GM12878 (cell line): ENCODE data around the gene FMNL2. TPM values are rescaled to one million over a fixed set of nuclear protein-coding genes. Genes with fewer than 3 reads are reported as not detected.

Experiments used
- ATAC-seq: fragments of 200-7000 bp; cut with Tn5 transposase; 3 replicates; pipeline ENCODE4 v1.9.1; 2020; ENCODE audit warnings: mild to moderate bottlenecking, moderate library complexity
- BruUV-seq: library from RNA; stranded (reverse); fragments of 400-500 nt; replicated peaks from 2 replicates; lab custom pipeline; 2021; lab: Mats Ljungman, UMichigan
- CTCF ChIA-PET: fragments of 300-600 bp; sonication (Branson Sonifier 250); formaldehyde crosslinking; extraction: SDS; loops from one replicate; lab custom pipeline; 2021; ENCODE audit warnings: inconsistent platforms; lab: Yijun Ruan, JAX
- POLR2A ChIA-PET: fragments of 350-600 bp; formaldehyde crosslinking; extraction: SDS; loops from one replicate; lab custom pipeline; 2021; ENCODE audit warnings: inconsistent platforms; lab: Charles Lee
- RAD21 ChIA-PET: fragments of 300-600 bp; sonication (Branson Sonifier 250); formaldehyde crosslinking; loops from one replicate; lab custom pipeline; 2023; ENCODE audit warnings: antibody characterized with exemption; ENCODE audit not compliant: unreplicated experiment; lab: Charles Lee
- SMC1A ChIA-PET: fragments of 300-600 bp; sonication (Branson Sonifier 250); formaldehyde crosslinking; loops from one replicate; lab custom pipeline; 2023; ENCODE audit not compliant: unreplicated experiment, uncharacterized antibody; lab: Charles Lee
- DNase-seq: peaks from one replicate; pipeline ENCODE4 v3.0.0-alpha.2; 2011; ENCODE audit warnings: low read depth, low spot score
- FAIRE-seq: peaks from 3 replicates; lab custom pipeline; 2011; peaks lifted over from hg19 to GRCh38; lab: Jason Lieb, UNC
- H2AFZ ChIP-seq: 2 replicates; pipeline ENCODE4 v1.6.0; 2011; ENCODE audit warnings: low read depth, low read length, control low read depth; ENCODE audit not compliant: control insufficient read depth
- H3K27ac ChIP-seq: 2 replicates; pipeline ENCODE4 v1.5.1; 2011; ENCODE audit warnings: control low read depth; ENCODE audit not compliant: control insufficient read depth, insufficient read depth
- H3K27me3 ChIP-seq, 2 experiments: replicated peaks in 1 of 2; 2 replicates each; pipeline versions ENCODE4 v1.6.0 to v1.6.1; 2011; ENCODE audit warnings: low read length in 1 of 2; ENCODE audit not compliant: control insufficient read depth in 2 of 2, insufficient read depth in 2 of 2
- H3K36me3 ChIP-seq, 2 experiments: 2 replicates each; pipeline ENCODE4 v1.5.1; 2011; ENCODE audit warnings: low read length in 1 of 2; ENCODE audit not compliant: control insufficient read depth in 2 of 2, insufficient read depth in 2 of 2
- H3K4me1 ChIP-seq: 2 replicates; pipeline ENCODE4 v1.6.1; 2011; ENCODE audit warnings: mild to moderate bottlenecking, low read length, moderate library complexity, mixed read lengths; ENCODE audit not compliant: control insufficient read depth, insufficient read depth
- H3K4me2 ChIP-seq: 2 replicates; pipeline ENCODE4 v1.6.0; 2011; ENCODE audit warnings: control low read depth; ENCODE audit not compliant: control insufficient read depth, insufficient read depth
- H3K4me3 ChIP-seq: fragments of 200-600 bp; sonication (generic); 2 replicates; pipeline ENCODE4 v1.5.1; 2016
- H3K79me2 ChIP-seq: 2 replicates; pipeline ENCODE4 v1.6.0; 2011; ENCODE audit warnings: low read length; ENCODE audit not compliant: control insufficient read depth, insufficient read depth
- H3K9ac ChIP-seq: 2 replicates; pipeline ENCODE4 v1.8.0; 2011; ENCODE audit warnings: low read length, control low read depth, mixed read lengths; ENCODE audit not compliant: control insufficient read depth, insufficient read depth
- H3K9me3 ChIP-seq: replicated peaks from 3 replicates; pipeline ENCODE4 v1.5.1; 2011; ENCODE audit warnings: mild to moderate bottlenecking, low read length; ENCODE audit not compliant: control insufficient read depth, insufficient read depth
- H4K20me1 ChIP-seq: 2 replicates; pipeline ENCODE4 v1.6.0; 2011; ENCODE audit not compliant: control insufficient read depth, insufficient read depth
- ATF3 ChIP-seq: IDR thresholded peaks from 2 replicates; pipeline ENCODE4 v1.6.1; 2011; ENCODE audit warnings: low read depth, mild to moderate bottlenecking, low read length, moderate library complexity, borderline replicate concordance; ENCODE audit errors: extremely low read depth
- BHLHE40 ChIP-seq, 2 experiments: fragments of 450-650 bp in 1 of 2; IDR thresholded peaks; 2 replicates each; pipeline ENCODE4 v1.6.1; 2011 to 2017; ENCODE audit warnings: low read depth in 2 of 2, borderline replicate concordance in 1 of 2, improper control_type of control experiment in 1 of 2, low read length in 1 of 2, mild to moderate bottlenecking in 1 of 2
- CHD1 ChIP-seq: IDR thresholded peaks from 2 replicates; pipeline ENCODE4 v1.6.1; 2012; ENCODE audit warnings: low read depth, low read length, improper control_type of control experiment
- CREM ChIP-seq: IDR thresholded peaks from 2 replicates; pipeline ENCODE4 v1.6.1; 2014; ENCODE audit warnings: antibody characterized with exemption, low read depth
- E2F4 ChIP-seq: IDR thresholded peaks from 2 replicates; pipeline ENCODE4 v1.6.1; 2012; ENCODE audit warnings: low read depth, low read length, improper control_type of control experiment
- EED ChIP-seq: sonication (generic); IDR thresholded peaks from 2 replicates; pipeline ENCODE4 v1.6.1; 2016; ENCODE audit warnings: antibody characterized with exemption, low read depth
- IKZF2 ChIP-seq, 2 experiments: fragments of 450-650 bp; IDR thresholded peaks; 2 replicates each; pipeline ENCODE4 v1.6.1; 2017; ENCODE audit warnings: mild to moderate bottlenecking in 2 of 2, moderate library complexity in 2 of 2
- IRF5 ChIP-seq: fragments of 450-650 bp; IDR thresholded peaks from 2 replicates; pipeline ENCODE4 v1.6.1; 2017; ENCODE audit warnings: borderline replicate concordance
- NR2C2 ChIP-seq: IDR thresholded peaks from 2 replicates; pipeline ENCODE4 v1.6.1; 2011; ENCODE audit warnings: borderline replicate concordance, low read depth; ENCODE audit not compliant: control insufficient read depth, insufficient read length
- POLR2AphosphoS2 ChIP-seq: IDR thresholded peaks from 2 replicates; pipeline ENCODE4 v1.6.1; 2011; ENCODE audit warnings: low read depth, mild to moderate bottlenecking, low read length, improper control_type of control experiment, moderate library complexity
- RAD21 ChIP-seq: IDR thresholded peaks from 2 replicates; pipeline ENCODE4 v1.6.1; 2011; ENCODE audit warnings: mild to moderate bottlenecking, low read depth, low read length, moderate library complexity; ENCODE audit not compliant: insufficient read depth
- RAD51 ChIP-seq: fragments of 450-650 bp; IDR thresholded peaks from 2 replicates; pipeline ENCODE4 v1.6.1; 2016; ENCODE audit warnings: moderate library complexity, mild to moderate bottlenecking, inconsistent platforms
- SMC3 ChIP-seq: IDR thresholded peaks from 2 replicates; pipeline ENCODE4 v1.6.1; 2011; ENCODE audit warnings: low read length, improper control_type of control experiment, borderline replicate concordance
- SREBF1 ChIP-seq: IDR thresholded peaks from 2 replicates; pipeline ENCODE4 v1.6.1; 2012; ENCODE audit warnings: mild to moderate bottlenecking, low read length
- USF1 ChIP-seq: IDR thresholded peaks from 2 replicates; pipeline ENCODE4 v1.6.1; 2011; ENCODE audit warnings: borderline replicate concordance, low read depth, mild to moderate bottlenecking, moderate library complexity, mixed read lengths, low read length; ENCODE audit not compliant: insufficient read depth; ENCODE audit errors: extremely low read length
- WRNIP1 ChIP-seq: IDR thresholded peaks from 2 replicates; pipeline ENCODE4 v1.6.1; 2011; ENCODE audit warnings: low read depth, low read length, improper control_type of control experiment, borderline replicate concordance
- ZNF274 ChIP-seq: IDR thresholded peaks from one replicate; pipeline ENCODE4 v1.8.0; 2011; ENCODE audit not compliant: insufficient read length, insufficient read depth
- WGBS: methylation state at CpG from one replicate; pipeline ENCODE4 v1.1.6; 2016; ENCODE audit warnings: low lambda C conversion rate; ENCODE audit not compliant: insufficient replicate concordance, insufficient coverage; ENCODE audit errors: missing lambda C conversion rate; 5-methylcytosine and 5-hydroxymethylcytosine counted together
- in situ Hi-C: fragments of 300-500 bp; cut with MboI; formaldehyde crosslinking; loops from 9 replicates; pipeline ENCODE4 v1.14.3; 2018; ENCODE audit warnings: mixed read lengths
- intact Hi-C: fragments of 100-400 bp; cut with micrococcal nuclease; formaldehyde crosslinking; loops from one replicate; pipeline ENCODE4 v1.14.2; 2022; ENCODE audit not compliant: unreplicated experiment
- polyA plus RNA-seq, 11 experiments: library from polyadenylated mRNA; depleted of rRNA in 4 of 11; unstranded in 6 of 11; stranded (reverse) in 5 of 11; fragments of >200 nt; fragmentation: Nextera tagmentation in 4 of 11; fragmentation: Illumina TruSeq in 1 of 11; extraction: Ambion mirVana in 4 of 11; extraction: Trizol in 1 of 11; gene quantifications; 1 replicate in 1 of 11; 2 replicates in 10 of 11; pipeline versions ENCODE4 v1.2.1 to v1.2.3, GENCODE V29; 2011 to 2016; ENCODE audit warnings: inconsistent platforms in 2 of 11, missing spikeins in 2 of 11, low read depth in 1 of 11
- total RNA-seq, 4 experiments: library from RNA; depleted of rRNA in 3 of 4; stranded (reverse); fragments of >200 nt in 3 of 4; fragmentation: Illumina TruSeq in 1 of 4; extraction: Trizol in 1 of 4; gene quantifications; 2 replicates each; pipeline versions ENCODE4 v1.2.1 to v1.2.3, GENCODE V29; 2013 to 2021

FMNL2 gene
- total and polyA plus RNA-seq, 10 of the 15 experiments (the other 5 are each of a cell fraction or from before 2014, with no cell fraction given), result 0.13 to 9.9 (median 0.35) TPM

- TF ChIP-seq CREM (no peak), USF1 (no peak), EED (no peak), NR2C2 (no peak), SREBF1 (no peak), ZNF274 (no peak), IRF5 (no peak)
These were observed 130.6 kb downstream of the FMNL2 start (continued) for GRCh38 chr2:152465541-152465940.

GRCh38 chr2:152466041-152466440 is 131.1 kb downstream of the FMNL2 start:
- Histone ChIP-seq H3K79me2 (peaks cover 2% of the 10 kb centered on the region), H3K4me1 (peaks cover 23% of the 10 kb centered on the region), H3K27ac (peak overlapping the region; percentile 23; the same call in 1 of the 2 replicates), H3K4me2 (no peak overlapping the region; the same call in 1 of the 2 replicates), H3K27me3 (no peaks in the 10 kb centered on the region), H3K9ac (no peak overlapping the region), H2AFZ (no peak overlapping the region), H3K4me3 (no peak overlapping the region), H3K9me3 (no peaks in the 10 kb centered on the region), H3K36me3 (no peaks in the 10 kb centered on the region), H4K20me1 (no peaks in the 10 kb centered on the region)
- CTCF ChIA-PET, result interaction anchor here (0.7 to 3.3 kb wide), 15 partner anchors 19 to 276 kb away, joined by 3 to 19 read pairs (median 5); partner anchors contain the start of gene FMNL2
- RAD21 ChIA-PET, result interaction anchor here (0.9 to 3.7 kb wide), 16 partner anchors 20 to 429 kb away, joined by 3 to 37 read pairs (median 7); partner anchors contain the start of gene STAM2
- no peak for FAIRE-seq
- in situ Hi-C loops (no loop called here), intact Hi-C loops (loop anchor here (5.0 to 10.0 kb wide), 4 partner anchors 129 to 291 kb away; partner anchors contain the start of genes FMNL2 and STAM2)
- no TSS peak for BruUV-seq
- SMC1A ChIA-PET, result interaction anchor here (0.7 to 9.4 kb wide), 27 partner anchors 10 to 290 kb away, joined by 3 to 98 read pairs (median 6); partner anchors contain the start of gene STAM2
- ATAC-seq, result peak; percentile 80
- WGBS, result 0% methylated on average over 6 of the region's 6 CpGs
- POLR2A ChIA-PET, result interaction anchor here (0.7 to 2.2 kb wide), 3 partner anchors 20 to 57 kb away, joined by 4 to 7 read pairs (median 4); no protein-coding TSS in a partner anchor
- peak; percentile 30 for DNase-seq
- TF ChIP-seq USF1 (peak; percentile 9), E2F4 (no peak), CHD1 (no peak), RAD51 (peak; percentile 26; the same call in 1 of the 2 replicates), ATF3 (no peak), WRNIP1 (no peak), IKZF2 (IDR thresholded peaks at IDR 0.05) (0 out of 4 replicates have a peak, but pooled peaks of 1 of the 2 experiments have one; percentile 24), POLR2AphosphoS2 (no peak), BHLHE40 (IDR thresholded peaks at IDR 0.05; ENCODE audit: borderline replicate concordance in 1 of 2, low read depth in 2 of 2, low read length in 1 of 2) (peak in 1 of 2 experiments; percentile 39; a peak in 1 of 4 replicates), SMC3 (peak; percentile 14; the same call in 1 of the 2 replicates), RAD21 (0 out of 2 replicates have a peak, but pooled peaks have one; percentile 19), ZNF274 (no peak)
